Activated CD8-positive, alpha-beta memory T cell treated with anti-CD3 and anti-CD28 coated beads for 1 hour (primary cell): ENCODE measurements around the gene LATS2.

Experiments used
- DNase-seq, 2 donors: peaks; one replicate each; pipeline ENCODE4 v3.0.0-alpha.2; 2020; ENCODE audit warnings: low read depth in 1 of 2; ENCODE audit errors: extremely low read depth in 1 of 2

LATS2 gene

GRCh38 chr13:21048901-21049698, 12.3 kb downstream of the LATS2 start:
- no peak for DNase-seq

GRCh38 chr13:21047591-21048282, 13.6 kb downstream of the LATS2 start:
- DNase-seq, result no peak

GRCh38 chr13:21047087-21047486, 14.3 kb downstream of the LATS2 start:
- DNase-seq, result no peak

GRCh38 chr13:21046203-21046602, 15.2 kb downstream of the LATS2 start:
- DNase-seq, result no peak

GRCh38 chr13:21045100-21045499, 16.3 kb downstream of the LATS2 start:
- DNase-seq, result no peak

GRCh38 chr13:21043898-21044297, 17.5 kb downstream of the LATS2 start:
- no peak for DNase-seq

GRCh38 chr13:21040120-21040826, 21.1 kb downstream of the LATS2 start:
- DNase-seq, result no peak

- DNase-seq, result no peak
These were observed 22.1 kb downstream of the LATS2 start for GRCh38 chr13:21039097-21039800.

GRCh38 chr13:21037656-21038055, 23.7 kb downstream of the LATS2 start:
- DNase-seq, result no peak

- no peak for DNase-seq
These were observed 25.9 kb downstream of the LATS2 start for GRCh38 chr13:21035498-21035897.

- no peak for DNase-seq
These were observed 26.7 kb downstream of the LATS2 start for GRCh38 chr13:21034603-21035191.

GRCh38 chr13:21033856-21034602, 27.4 kb downstream of the LATS2 start:
- DNase-seq, result no peak

- DNase-seq, result no peak
These were observed 28.1 kb downstream of the LATS2 start for GRCh38 chr13:21033212-21033840.

- DNase-seq, result no peak
These were observed 28.7 kb downstream of the LATS2 start for GRCh38 chr13:21032656-21033055.

GRCh38 chr13:21031594-21032275, 29.7 kb downstream of the LATS2 start:
- no peak for DNase-seq

- DNase-seq, result no peak
These were observed 35.8 kb downstream of the LATS2 start for GRCh38 chr13:21025539-21025938.

GRCh38 chr13:21022056-21022979, 39.1 kb downstream of the LATS2 start:
- DNase-seq, result no peak

GRCh38 chr13:21020581-21020980, 40.8 kb downstream of the LATS2 start:
- DNase-seq, result no peak
